ENCODE data around the gene ATP11A.
A peak's percentile ranks its signal among the peaks of the same experiment; 100 is the strongest.

Gene ATP11A

GRCh38 chr13:112877066-112877465 is 187.2 kb downstream of the ATP11A start:
- Histone ChIP-seq H3K4me1 (ENCODE audit: control insufficient read depth, insufficient read depth, low read length) (no peaks in the 10 kb centered on the region), H3K9me3 (ENCODE audit: control insufficient read depth, insufficient read depth, low read depth, low read length) (no peaks in the 10 kb centered on the region), H3K36me3 (ENCODE audit: control insufficient read depth in 2 of 2, insufficient read depth in 1 of 2, low read length in 2 of 2) (peaks cover 0 to 11% of the 10 kb centered on the region in 2 experiments; a peak in 1 of 3 replicates), H3K27ac (ENCODE audit: extremely low read depth, low read depth, low read length) (no peak overlapping the region), H3K4me3 (ENCODE audit: low read depth, low read length) (no peak overlapping the region)
- TF ChIP-seq ZNF239 (tag by site-specific recombination; IDR thresholded peaks at IDR 0.05) (no peak), ZSCAN23 (tag by site-specific recombination; IDR thresholded peaks at IDR 0.05) (no peak), GLI4 (tag by site-specific recombination; IDR thresholded peaks at IDR 0.05) (no peak), ZNF416 (tag by site-specific recombination; IDR thresholded peaks at IDR 0.05) (no peak), ZNF311 (tag by site-specific recombination; IDR thresholded peaks at IDR 0.05; ENCODE audit: borderline replicate concordance) (no peak), ZNF585B (tag by site-specific recombination; IDR thresholded peaks at IDR 0.05) (no peak), ZEB2 (tag by site-specific recombination; IDR thresholded peaks at IDR 0.05) (no peak), REPIN1 (tag by site-specific recombination; IDR thresholded peaks at IDR 0.05; ENCODE audit: low read depth) (no peak), ZNF274 (IDR thresholded peaks at IDR 0.05; ENCODE audit: low read length) (no peak), ZNF274 (tag by site-specific recombination; IDR thresholded peaks at IDR 0.05; ENCODE audit: borderline replicate concordance) (no peak), ZNF426 (tag by site-specific recombination; IDR thresholded peaks at IDR 0.05) (no peak), ZNF10 (tag by site-specific recombination; IDR thresholded peaks at IDR 0.05) (no peak), ZNF211 (tag by site-specific recombination; IDR thresholded peaks at IDR 0.05; ENCODE audit: low read depth) (no peak), ZNF449 (tag by site-specific recombination; IDR thresholded peaks at IDR 0.05) (no peak)
- ChIA-PET CTCF (interaction anchor here (0.5 kb wide), 1 partner anchor 54 kb away, joined by 3 read pairs; no protein-coding TSS in a partner anchor), POLR2A (no interaction called here)

GRCh38 chr13:112877539-112877938 is 187.7 kb downstream of the ATP11A start:
- POLR2A ChIA-PET, result no interaction called here
- Histone ChIP-seq H3K4me1 (ENCODE audit: control insufficient read depth, insufficient read depth, low read length) (no peaks in the 10 kb centered on the region), H3K9me3 (ENCODE audit: control insufficient read depth, insufficient read depth, low read depth, low read length) (no peaks in the 10 kb centered on the region), H3K36me3 (ENCODE audit: control insufficient read depth in 2 of 2, insufficient read depth in 1 of 2, low read length in 2 of 2) (peaks cover 0 to 13% of the 10 kb centered on the region in 2 experiments; a peak in 1 of 3 replicates), H3K4me3 (ENCODE audit: low read depth, low read length) (no peak overlapping the region), H3K27ac (ENCODE audit: extremely low read depth, low read depth, low read length) (no peak overlapping the region)
- CTCF ChIA-PET, result no interaction called here
- TF ChIP-seq ZNF701 (tag by site-specific recombination; IDR thresholded peaks at IDR 0.05), result no peak
- TF ChIP-seq ZBTB7A (tag by site-specific recombination; IDR thresholded peaks at IDR 0.05; ENCODE audit: low read depth), result no peak
- peak; percentile 30; the same call in 1 of the 2 replicates for TF ChIP-seq GLIS2 (tag by site-specific recombination; IDR thresholded peaks at IDR 0.05)
- TF ChIP-seq ZNF830 (tag by site-specific recombination; IDR thresholded peaks at IDR 0.05; ENCODE audit: low read depth), result no peak
- TF ChIP-seq ZNF664 (tag by site-specific recombination; IDR thresholded peaks at IDR 0.05), result no peak
- TF ChIP-seq KLF9 (tag by site-specific recombination; IDR thresholded peaks at IDR 0.05; ENCODE audit: low read depth), result no peak

- peaks cover 0 to 14% of the 10 kb centered on the region in 2 experiments; a peak in 1 of 3 replicates for H3K36me3 ChIP-seq (ENCODE audit: control insufficient read depth in 2 of 2, insufficient read depth in 1 of 2, low read length in 2 of 2)
- no peak overlapping the region for H3K27ac ChIP-seq (ENCODE audit: extremely low read depth, low read depth, low read length)
- POLR2A ChIA-PET, result no interaction called here
- CTCF ChIA-PET, result interaction anchor here (1.5 kb wide), 1 partner anchor 54 kb away, joined by 3 read pairs; no protein-coding TSS in a partner anchor
- H3K9me3 ChIP-seq (ENCODE audit: control insufficient read depth, insufficient read depth, low read depth, low read length), result no peaks in the 10 kb centered on the region
- no peaks in the 10 kb centered on the region for H3K4me1 ChIP-seq (ENCODE audit: control insufficient read depth, insufficient read depth, low read length)
- no peak overlapping the region for H3K4me3 ChIP-seq (ENCODE audit: low read depth, low read length)
- TF ChIP-seq YY2 (tag by site-specific recombination; IDR thresholded peaks at IDR 0.05) (no peak), ZNF146 (tag by site-specific recombination; IDR thresholded peaks at IDR 0.05) (no peak), SP7 (tag by site-specific recombination; IDR thresholded peaks at IDR 0.05) (no peak), GLI2 (tag by site-specific recombination; IDR thresholded peaks at IDR 0.05; ENCODE audit: borderline replicate concordance, low read depth) (no peak), ZSCAN4 (tag by site-specific recombination; IDR thresholded peaks at IDR 0.05) (no peak), HOXA7 (CRISPR knock-in tag; IDR thresholded peaks at IDR 0.05; ENCODE audit: borderline replicate concordance) (no peak), ZNF121 (tag by site-specific recombination; IDR thresholded peaks at IDR 0.05) (no peak), ZNF639 (tag by site-specific recombination; IDR thresholded peaks at IDR 0.05) (no peak), ZNF223 (tag by site-specific recombination; IDR thresholded peaks at IDR 0.05) (no peak), KLF1 (tag by site-specific recombination; IDR thresholded peaks at IDR 0.05) (no peak)
Measured at GRCh38 chr13:112877976-112878955, 188.4 kb downstream of the ATP11A start.

Data from HEK293 (cell line).